Effector memory CD4-positive, alpha-beta T cell (primary cell): ENCODE measurements around the gene CYP3A5.
"Not testable (repeated sequence)": the region's sequence is repeated elsewhere in the genome, so short reads cannot be mapped to it uniquely, and the experiment has no call there.

Source experiments
- DNase-seq, 3 donors: peaks; one replicate each; pipeline ENCODE4 v3.0.0-alpha.2; 2020
- H3K27ac ChIP-seq: 2 replicates; pipeline ENCODE4 v1.7.0; 2013; ENCODE audit warnings: mild to moderate bottlenecking, low read length, moderate library complexity; ENCODE audit not compliant: insufficient read depth, poor library complexity, severe bottlenecking
- H3K27me3 ChIP-seq: replicated peaks from 2 replicates; pipeline ENCODE4 v1.7.0; 2013; ENCODE audit warnings: mild to moderate bottlenecking, low read length; ENCODE audit not compliant: insufficient read depth, control insufficient read depth, poor library complexity, severe bottlenecking
- H3K36me3 ChIP-seq: 2 replicates; pipeline ENCODE4 v1.7.0; 2013; ENCODE audit warnings: mild to moderate bottlenecking, low read length, moderate library complexity; ENCODE audit not compliant: control insufficient read depth, insufficient read depth
- H3K4me1 ChIP-seq: 2 replicates; pipeline ENCODE4 v1.7.0; 2013; ENCODE audit warnings: low read length, mild to moderate bottlenecking; ENCODE audit not compliant: control insufficient read depth, insufficient read depth, poor library complexity, severe bottlenecking
- H3K4me3 ChIP-seq: 2 replicates; pipeline ENCODE4 v1.7.0; 2013; ENCODE audit warnings: low read length, low read depth, mild to moderate bottlenecking; ENCODE audit not compliant: insufficient read depth, poor library complexity, severe bottlenecking
- H3K9me3 ChIP-seq: 2 replicates; pipeline ENCODE4 v1.7.0; 2013; ENCODE audit warnings: mild to moderate bottlenecking, low read length, moderate library complexity; ENCODE audit not compliant: control insufficient read depth

CYP3A5 gene

GRCh38 chr7:99699946-99700345 is 20.1 kb upstream of the CYP3A5 start:
- Histone ChIP-seq H3K27me3 (no peaks in the 10 kb centered on the region), H3K9me3 (no peaks in the 10 kb centered on the region), H3K4me1 (no peaks in the 10 kb centered on the region), H3K4me3 (no peak overlapping the region), H3K27ac (no peak overlapping the region), H3K36me3 (no peaks in the 10 kb centered on the region)
- DNase-seq, result no peak

DNA sequence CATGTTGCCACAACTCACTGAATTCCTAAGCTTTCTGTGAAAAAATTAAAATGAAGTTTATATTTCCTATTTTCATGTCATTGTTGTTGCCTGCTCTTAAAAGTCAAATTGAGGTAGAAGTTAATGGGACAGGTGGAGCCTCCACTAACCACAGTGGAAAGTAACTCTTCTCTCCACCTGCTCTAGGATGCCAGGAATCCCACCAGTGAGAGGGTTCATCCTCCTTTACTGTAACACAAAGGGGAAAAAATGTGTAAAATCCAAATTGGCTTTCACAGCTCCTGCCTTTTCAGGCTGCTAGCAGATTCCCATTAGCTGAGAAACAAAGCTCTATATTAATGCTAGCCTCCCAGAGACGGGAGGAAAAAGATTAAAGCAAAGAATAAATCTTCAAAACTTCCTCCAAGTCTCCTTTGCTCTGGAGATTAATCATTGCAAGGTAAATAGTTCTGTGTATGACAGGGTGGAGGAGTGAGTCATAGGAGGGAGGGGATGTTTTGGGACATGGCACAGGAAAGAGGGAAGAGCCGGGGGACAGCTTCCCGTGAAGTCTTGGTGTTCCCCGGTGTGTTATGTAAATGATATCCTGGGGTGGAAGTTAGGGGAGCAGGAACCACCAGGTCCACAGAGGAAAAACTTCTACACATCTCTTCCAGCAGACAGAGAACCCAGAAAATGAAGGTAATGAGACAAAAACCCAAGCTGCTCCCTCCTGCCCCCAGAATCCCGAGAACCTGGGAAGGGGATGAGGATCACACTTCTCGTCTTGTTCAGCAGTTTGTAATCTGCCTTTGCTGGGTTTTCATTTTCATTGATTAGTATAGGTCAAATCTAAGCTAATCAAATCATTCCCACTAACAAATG is 19.3 kb upstream of the CYP3A5 start:
- not testable (repeated sequence) for H3K9me3 ChIP-seq, H3K36me3 ChIP-seq, DNase-seq, H3K27me3 ChIP-seq, H3K4me3 ChIP-seq, H3K27ac ChIP-seq, H3K4me1 ChIP-seq

GRCh38 chr7:99694912-99695304 is 15.1 kb upstream of the CYP3A5 start:
- Histone ChIP-seq H3K27me3 (no peaks in the 10 kb centered on the region), H3K4me3 (no peak overlapping the region), H3K36me3 (no peaks in the 10 kb centered on the region), H3K4me1 (no peaks in the 10 kb centered on the region), H3K27ac (no peak overlapping the region), H3K9me3 (no peaks in the 10 kb centered on the region)
- DNase-seq, result no peak

- H3K27me3 ChIP-seq, result no peaks in the 10 kb centered on the region
- no peak overlapping the region for H3K4me3 ChIP-seq
- no peak for DNase-seq
- H3K27ac ChIP-seq, result no peak overlapping the region
- no peaks in the 10 kb centered on the region for H3K36me3 ChIP-seq
- H3K9me3 ChIP-seq, result no peaks in the 10 kb centered on the region
- no peaks in the 10 kb centered on the region for H3K4me1 ChIP-seq
These were observed 14.6 kb upstream of the CYP3A5 start for GRCh38 chr7:99694201-99694911.

DNA sequence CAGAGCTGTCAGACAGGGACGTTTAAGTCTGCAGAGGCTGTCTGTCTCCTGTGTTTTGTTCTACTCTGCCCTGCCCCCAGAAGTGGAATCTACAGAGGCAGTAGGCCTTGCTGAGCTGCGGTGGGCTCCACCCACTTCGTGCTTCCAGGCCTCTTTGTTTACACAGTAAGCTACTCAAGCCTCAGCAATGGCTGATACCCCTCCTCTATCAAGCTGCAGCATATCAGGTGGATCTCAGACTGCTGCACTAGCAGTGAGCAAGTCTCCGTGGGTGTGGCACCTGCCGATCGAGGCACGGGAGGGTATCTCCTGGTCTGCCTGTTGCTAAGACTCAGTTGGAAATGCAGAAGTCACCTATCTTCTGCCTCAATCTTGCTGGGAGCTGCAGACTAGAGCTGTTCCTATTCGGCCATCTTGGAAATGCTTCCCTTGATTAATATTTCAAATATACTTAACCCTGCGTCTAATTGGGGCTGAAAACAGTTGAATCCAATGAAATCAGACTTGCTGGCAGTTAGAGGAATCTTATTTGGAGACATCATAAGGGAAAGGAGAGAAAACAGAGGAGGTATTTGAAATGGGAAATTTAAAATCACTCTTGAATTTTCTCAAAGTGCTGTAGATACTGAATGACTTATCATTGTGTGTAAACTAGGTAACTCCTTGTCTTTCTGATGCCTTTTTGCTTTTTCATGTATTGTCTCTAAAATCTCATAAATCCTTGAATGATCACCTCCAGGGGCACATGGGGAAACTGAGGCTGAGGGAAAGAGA is 13.8 kb upstream of the CYP3A5 start:
- no peaks in the 10 kb centered on the region for H3K36me3 ChIP-seq
- no peak overlapping the region for H3K27ac ChIP-seq
- H3K4me1 ChIP-seq, result no peaks in the 10 kb centered on the region
- no peak overlapping the region for H3K4me3 ChIP-seq
- no peaks in the 10 kb centered on the region for H3K9me3 ChIP-seq
- no peaks in the 10 kb centered on the region for H3K27me3 ChIP-seq
- no peak for DNase-seq

- Histone ChIP-seq H3K36me3 (no peaks in the 10 kb centered on the region), H3K4me1 (no peaks in the 10 kb centered on the region), H3K4me3 (no peak overlapping the region), H3K9me3 (no peaks in the 10 kb centered on the region), H3K27me3 (no peaks in the 10 kb centered on the region), H3K27ac (no peak overlapping the region)
- DNase-seq, result no peak
These were observed 13.3 kb upstream of the CYP3A5 start for GRCh38 chr7:99693100-99693426.

DNA sequence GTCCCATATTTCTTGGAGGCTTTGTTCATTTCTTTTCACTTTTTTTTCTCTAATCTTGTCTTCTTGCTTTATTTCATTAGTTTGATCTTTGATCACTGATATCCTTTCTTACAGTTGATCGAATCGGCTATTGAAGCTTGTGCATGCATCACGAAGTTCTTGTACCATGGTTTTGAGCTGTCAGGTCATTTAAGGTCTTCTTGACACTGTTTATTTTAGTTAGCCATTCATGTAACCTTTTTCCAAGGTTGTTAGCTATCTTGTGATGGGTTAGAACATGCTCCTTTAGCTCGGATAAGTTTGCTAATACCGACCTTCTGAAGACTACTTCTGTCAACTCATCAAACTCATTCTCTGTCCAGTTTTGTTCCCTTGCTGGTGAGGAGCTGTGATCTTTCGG is 12.8 kb upstream of the CYP3A5 start:
- H3K27ac ChIP-seq, DNase-seq, H3K4me3 ChIP-seq, H3K27me3 ChIP-seq, H3K4me1 ChIP-seq, H3K36me3 ChIP-seq, H3K9me3 ChIP-seq: not testable (repeated sequence)

DNA sequence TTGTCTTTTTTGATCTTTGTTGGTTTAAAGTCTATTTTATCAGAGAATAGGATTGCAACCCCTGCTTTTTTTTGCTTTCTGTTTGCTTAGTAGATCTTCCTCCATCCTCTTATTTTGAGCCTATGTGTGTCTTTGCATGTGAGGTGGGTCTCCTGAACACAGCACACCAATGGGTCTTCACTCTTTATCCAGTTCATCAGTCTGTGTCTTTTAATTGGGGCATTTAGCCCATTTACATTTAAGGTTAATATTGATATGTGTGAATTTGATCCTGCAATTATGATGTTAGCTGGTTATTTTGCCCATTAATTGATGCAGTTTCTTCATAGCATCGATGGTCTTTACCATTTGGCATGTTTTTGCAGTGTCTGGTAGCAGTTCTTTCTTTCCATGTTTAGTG is 11.9 kb upstream of the CYP3A5 start:
- not testable (repeated sequence) for DNase-seq, H3K27me3 ChIP-seq, H3K36me3 ChIP-seq, H3K27ac ChIP-seq, H3K4me3 ChIP-seq, H3K9me3 ChIP-seq, H3K4me1 ChIP-seq

DNA sequence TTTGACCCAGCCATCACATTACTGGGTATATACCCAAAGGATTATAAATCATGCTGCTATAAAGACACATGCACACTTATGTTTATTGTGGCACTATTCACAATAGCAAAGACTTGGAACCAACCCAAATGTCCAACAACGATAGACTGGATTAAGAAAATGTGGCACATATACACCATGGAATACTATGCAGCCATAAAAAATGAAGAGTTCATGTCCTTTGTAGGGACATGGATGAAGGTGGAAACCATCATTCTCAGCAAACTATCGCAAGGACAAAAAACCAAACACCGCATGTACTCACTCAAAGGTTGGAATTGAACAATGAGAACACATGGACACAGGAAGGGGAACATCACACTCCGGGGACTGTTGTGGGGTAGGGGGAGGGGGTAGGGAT is 11.1 kb upstream of the CYP3A5 start:
- not testable (repeated sequence) for H3K4me1 ChIP-seq, DNase-seq, H3K36me3 ChIP-seq, H3K27me3 ChIP-seq, H3K27ac ChIP-seq, H3K4me3 ChIP-seq, H3K9me3 ChIP-seq
